Fibroblast of lung (primary cell): Measurements from ENCODE around the gene BPIFB3.

Experiments
- EZH2 ChIP-seq: IDR thresholded peaks from 2 replicates; pipeline ENCODE4 v1.5.1; 2012; ENCODE audit warnings: low read length, control low read depth, mild to moderate bottlenecking; ENCODE audit errors: missing control alignments
- TF ChIP-seq, protein P1 (sequence below), 2 donors: IDR thresholded peaks in 1 of 2; conservative IDR thresholded peaks in 1 of 2; 1 replicate in 1 of 2; 2 replicates in 1 of 2; pipeline ENCODE4 v1.5.1; 2011 to 2012; ENCODE audit warnings: low read length in 2 of 2, control low read depth in 1 of 2, inconsistent platforms in 1 of 2, low read depth in 1 of 2, mild to moderate bottlenecking in 1 of 2

DNA sequence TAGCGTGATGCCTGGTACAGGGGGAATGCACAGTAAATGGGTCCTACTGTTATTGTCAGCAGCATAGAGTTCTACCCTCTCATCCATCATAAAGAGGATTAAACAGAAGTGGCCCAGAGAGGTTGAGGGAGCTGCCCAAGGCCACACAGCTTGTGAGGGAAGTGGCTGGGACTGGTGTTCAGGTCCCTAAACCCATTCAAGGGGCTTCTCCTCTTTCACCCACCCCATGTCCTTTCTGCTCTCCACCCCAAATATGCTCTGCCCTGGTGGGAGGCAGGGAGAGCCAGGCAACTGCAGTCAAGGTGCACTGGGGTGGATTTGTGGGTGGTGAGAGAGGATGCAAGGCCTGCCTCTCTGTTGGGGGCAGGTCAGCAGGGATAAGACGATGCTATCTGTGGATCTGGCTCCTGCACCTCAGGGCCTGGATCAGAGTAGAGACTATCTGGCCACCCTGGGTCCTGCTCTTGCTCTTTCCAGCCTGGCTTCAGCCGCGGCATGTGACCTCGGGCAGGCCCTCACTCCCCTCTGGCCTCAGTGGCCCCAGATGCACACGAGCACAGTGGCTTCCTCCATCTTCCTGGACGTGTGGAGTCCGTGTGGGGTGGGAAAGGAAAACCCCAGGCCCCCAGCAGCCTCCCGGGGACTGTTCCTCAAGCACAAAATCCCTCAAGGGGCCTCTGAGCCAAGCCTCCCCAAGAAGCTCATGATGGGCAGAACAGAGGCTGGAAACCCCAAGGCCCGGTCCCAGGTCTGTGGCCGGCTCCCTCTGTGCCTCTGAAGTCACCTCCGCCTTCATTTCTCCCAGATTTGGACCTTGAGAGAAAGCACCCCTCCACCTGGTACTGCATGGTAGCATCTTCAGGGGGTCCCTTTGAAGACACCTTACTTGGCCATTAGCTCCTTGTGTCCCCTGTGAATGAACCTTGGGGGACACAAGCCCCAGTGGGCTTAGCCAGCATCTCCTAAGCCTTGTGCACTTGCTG, 25.6 kb upstream of the BPIFB3 start:
- TF ChIP-seq, protein P1, sequence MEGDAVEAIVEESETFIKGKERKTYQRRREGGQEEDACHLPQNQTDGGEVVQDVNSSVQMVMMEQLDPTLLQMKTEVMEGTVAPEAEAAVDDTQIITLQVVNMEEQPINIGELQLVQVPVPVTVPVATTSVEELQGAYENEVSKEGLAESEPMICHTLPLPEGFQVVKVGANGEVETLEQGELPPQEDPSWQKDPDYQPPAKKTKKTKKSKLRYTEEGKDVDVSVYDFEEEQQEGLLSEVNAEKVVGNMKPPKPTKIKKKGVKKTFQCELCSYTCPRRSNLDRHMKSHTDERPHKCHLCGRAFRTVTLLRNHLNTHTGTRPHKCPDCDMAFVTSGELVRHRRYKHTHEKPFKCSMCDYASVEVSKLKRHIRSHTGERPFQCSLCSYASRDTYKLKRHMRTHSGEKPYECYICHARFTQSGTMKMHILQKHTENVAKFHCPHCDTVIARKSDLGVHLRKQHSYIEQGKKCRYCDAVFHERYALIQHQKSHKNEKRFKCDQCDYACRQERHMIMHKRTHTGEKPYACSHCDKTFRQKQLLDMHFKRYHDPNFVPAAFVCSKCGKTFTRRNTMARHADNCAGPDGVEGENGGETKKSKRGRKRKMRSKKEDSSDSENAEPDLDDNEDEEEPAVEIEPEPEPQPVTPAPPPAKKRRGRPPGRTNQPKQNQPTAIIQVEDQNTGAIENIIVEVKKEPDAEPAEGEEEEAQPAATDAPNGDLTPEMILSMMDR (conservative IDR thresholded peaks at IDR 0.05 in 1 of 2, IDR thresholded peaks at IDR 0.05 in 1 of 2; ENCODE audit: low read depth in 1 of 2, low read length in 2 of 2), result no peak
- TF ChIP-seq EZH2, result no peak
